AG08395 (cell line): ENCODE data around the gene PDE8A.

Source experiments
- DNase-seq: peaks from one replicate; pipeline ENCODE4 v3.0.0; 2012; ENCODE audit warnings: mixed read lengths, low spot score

Gene PDE8A

GRCh38 chr15:85094685-85095084, 113.0 kb downstream of the PDE8A start:
- DNase-seq = peak; percentile 60

- no peak for DNase-seq
These were observed 113.9 kb downstream of the PDE8A start for GRCh38 chr15:85095566-85095965.

GRCh38 chr15:85097250-85097649, 115.6 kb downstream of the PDE8A start:
- no peak for DNase-seq

- DNase-seq = no peak
These were observed 116.1 kb downstream of the PDE8A start for GRCh38 chr15:85097725-85098124.

- DNase-seq = no peak
These were observed 117.6 kb downstream of the PDE8A start for GRCh38 chr15:85099195-85099803.

- DNase-seq = no peak
These were observed 118.7 kb downstream of the PDE8A start for GRCh38 chr15:85100186-85100937.

- DNase-seq = no peak
These were observed 122.9 kb downstream of the PDE8A start for GRCh38 chr15:85104584-85104983.

- DNase-seq = no peak
These were observed 126.5 kb downstream of the PDE8A start for GRCh38 chr15:85108136-85108535.

GRCh38 chr15:85109333-85109732, 127.7 kb downstream of the PDE8A start:
- no peak for DNase-seq

- DNase-seq = no peak
These were observed 131.3 kb downstream of the PDE8A start for GRCh38 chr15:85112997-85113396.

- DNase-seq = no peak
These were observed 133.2 kb downstream of the PDE8A start for GRCh38 chr15:85114886-85115285.

GRCh38 chr15:85116066-85116465, 134.4 kb downstream of the PDE8A start:
- DNase-seq = no peak

- no peak for DNase-seq
These were observed 134.8 kb downstream of the PDE8A start for GRCh38 chr15:85116494-85116893.

GRCh38 chr15:85116925-85117646, 135.4 kb downstream of the PDE8A start:
- DNase-seq = no peak

- DNase-seq = no peak
These were observed 136.5 kb downstream of the PDE8A start for GRCh38 chr15:85118173-85118572.

- no peak for DNase-seq
These were observed 136.9 kb downstream of the PDE8A start for GRCh38 chr15:85118581-85118980.

- no peak for DNase-seq
These were observed 138.9 kb downstream of the PDE8A start for GRCh38 chr15:85120351-85121113.

- no peak for DNase-seq
These were observed 142.5 kb downstream of the PDE8A start for GRCh38 chr15:85124173-85124572.

GRCh38 chr15:85125056-85125661, 143.5 kb downstream of the PDE8A start:
- peak; percentile 49 for DNase-seq

- no peak for DNase-seq
These were observed 147.0 kb downstream of the PDE8A start for GRCh38 chr15:85128621-85129020.

- DNase-seq = no peak
These were observed 148.2 kb downstream of the PDE8A start for GRCh38 chr15:85129881-85130280.

- DNase-seq = no peak
These were observed 150.3 kb downstream of the PDE8A start for GRCh38 chr15:85131915-85132314.
